Lower lobe of right lung (tissue), 2 donors: Measurements from ENCODE around the gene RC3H2. TPM values are rescaled to one million over a fixed set of nuclear protein-coding genes. Genes with fewer than 3 reads are reported as not detected.
"Not testable (repeated sequence)": the region's sequence is repeated elsewhere in the genome, so short reads cannot be mapped to it uniquely, and the experiment has no call there.

Experiments
- ATAC-seq, 2 donors: fragments of 200-7000 bp; cut with Tn5 transposase; one replicate each; pipeline ENCODE4 v1.9.1; 2020 to 2022; ENCODE audit warnings: mild to moderate bottlenecking in 2 of 2, moderate library complexity in 2 of 2
- DNase-seq: peaks from one replicate; pipeline ENCODE4 v3.0.0-alpha.2; 2020
- H3K27ac ChIP-seq: fragments of 200-600 bp; one replicate; pipeline ENCODE4 v1.8.0; 2022
- H3K27me3 ChIP-seq: fragments of 200-600 bp; one replicate; pipeline ENCODE4 v1.8.0; 2022; ENCODE audit warnings: low read depth
- H3K36me3 ChIP-seq: fragments of 200-600 bp; one replicate; pipeline ENCODE4 v1.8.0; 2022; ENCODE audit warnings: mild to moderate bottlenecking
- H3K4me1 ChIP-seq: fragments of 200-600 bp; one replicate; pipeline ENCODE4 v1.8.0; 2022
- H3K4me3 ChIP-seq: fragments of 200-600 bp; one replicate; pipeline ENCODE4 v1.8.0; 2022; ENCODE audit warnings: mild to moderate bottlenecking
- H3K9me3 ChIP-seq: fragments of 200-600 bp; one replicate; pipeline ENCODE4 v1.8.0; 2022
- CTCF ChIP-seq: fragments of 200-600 bp; IDR thresholded peaks from one replicate; pipeline ENCODE4 v1.8.0; 2022; ENCODE audit warnings: antibody characterized with exemption, mild to moderate bottlenecking
- intact Hi-C: fragments of 100-400 bp; cut with DNase I; formaldehyde crosslinking; loops from one replicate; pipeline ENCODE4 v1.11.0; 2022
- total RNA-seq: library from RNA; stranded (reverse); fragmentation: NEBNext Ultra II Directional; extraction: Animal tissue kit (Norgen Biotek cat#: 25700); gene quantifications from one replicate; pipeline ENCODE4 v1.2.1, GENCODE V29; 2021
- donor health status: DM: no; HTN: yes; CAD: no; lungs with severe emphysema.

Gene RC3H2
- total RNA-seq, 1 donor from 2014 or later, result 44.2 TPM

GRCh38 chr9:122816163-122816867 lies 88.8 kb downstream of the RC3H2 start:
- Histone ChIP-seq H3K36me3 (peaks cover 38% of the 10 kb centered on the region), H3K27me3 (no peaks in the 10 kb centered on the region), H3K9me3 (no peaks in the 10 kb centered on the region), H3K4me1 (peaks cover 54% of the 10 kb centered on the region), H3K4me3 (peak overlapping the region; percentile 25), H3K27ac (peak overlapping the region; percentile 53)
- DNase-seq (peak; percentile 60), ATAC-seq (peak; percentile 72 to 77)
- TF ChIP-seq CTCF, result no peak
- intact Hi-C loops, result loop anchor here (10.0 kb wide), 1 partner anchor 342 kb away; the partner anchor contains the start of gene OR1J1

- Histone ChIP-seq H3K27me3 (no peaks in the 10 kb centered on the region), H3K4me1 (peaks cover 47% of the 10 kb centered on the region), H3K4me3 (peak overlapping the region; percentile 25), H3K9me3 (no peaks in the 10 kb centered on the region), H3K27ac (peak overlapping the region; percentile 53), H3K36me3 (peaks cover 34% of the 10 kb centered on the region)
- no peak for DNase-seq
- peak in 1 of 2 donors; percentile 22 for ATAC-seq
- intact Hi-C loops, result loop anchor here (10.0 kb wide), 1 partner anchor 341 kb away; the partner anchor contains the start of gene OR1J1
- TF ChIP-seq CTCF, result no peak
Measured at GRCh38 chr9:122815544-122815943, 89.6 kb downstream of the RC3H2 start.

GRCh38 chr9:122814545-122814944 lies 90.6 kb downstream of the RC3H2 start:
- intact Hi-C loops, result loop anchor here (10.0 kb wide), 1 partner anchor 340 kb away; the partner anchor contains the start of gene OR1J1
- Histone ChIP-seq H3K36me3 (peaks cover 24% of the 10 kb centered on the region), H3K4me3 (no peak overlapping the region), H3K27ac (no peak overlapping the region), H3K9me3 (no peaks in the 10 kb centered on the region), H3K4me1 (peaks cover 39% of the 10 kb centered on the region), H3K27me3 (no peaks in the 10 kb centered on the region)
- TF ChIP-seq CTCF, result no peak
- ATAC-seq (no peak), DNase-seq (no peak)

GRCh38 chr9:122812736-122813135 lies 92.4 kb downstream of the RC3H2 start:
- intact Hi-C loops, result loop anchor here (10.0 kb wide), 1 partner anchor 338 kb away; the partner anchor contains the start of gene OR1J1
- Histone ChIP-seq H3K4me3 (no peak overlapping the region), H3K36me3 (peaks cover 12% of the 10 kb centered on the region), H3K9me3 (no peaks in the 10 kb centered on the region), H3K4me1 (peaks cover 22% of the 10 kb centered on the region), H3K27me3 (no peaks in the 10 kb centered on the region), H3K27ac (no peak overlapping the region)
- ATAC-seq, result no peak
- no peak for DNase-seq
- TF ChIP-seq CTCF, result no peak

- H3K36me3 ChIP-seq, result no peaks in the 10 kb centered on the region
- peaks cover 7% of the 10 kb centered on the region for H3K4me1 ChIP-seq
- ATAC-seq, result peak; percentile 91 to 93
- no peaks in the 10 kb centered on the region for H3K27me3 ChIP-seq
- TF ChIP-seq CTCF, result peak; percentile 82
- H3K9me3 ChIP-seq, result no peaks in the 10 kb centered on the region
- no peak overlapping the region for H3K27ac ChIP-seq
- no peak overlapping the region for H3K4me3 ChIP-seq
- peak; percentile 74 for DNase-seq
- intact Hi-C loops, result loop anchor here (10.0 kb wide), 1 partner anchor 336 kb away; the partner anchor contains the start of gene OR1J1
Measured at GRCh38 chr9:122810306-122810946, 94.7 kb downstream of the RC3H2 start.

GRCh38 chr9:122809261-122809660 lies 95.9 kb downstream of the RC3H2 start:
- H3K4me1 ChIP-seq, H3K4me3 ChIP-seq, H3K27ac ChIP-seq, DNase-seq, H3K9me3 ChIP-seq, intact Hi-C loops, H3K27me3 ChIP-seq, H3K36me3 ChIP-seq, ATAC-seq: not testable (repeated sequence)
